Osteocyte (in vitro differentiated cells): ENCODE measurements around the gene PLEKHB1. TPM values are rescaled to one million over a fixed set of nuclear protein-coding genes. Genes with fewer than 3 reads are reported as not detected.
"Not testable (repeated sequence)": the region's sequence is repeated elsewhere in the genome, so short reads cannot be mapped to it uniquely, and the experiment has no call there.

Experiments used
- DNase-seq: peaks from one replicate; pipeline ENCODE4 v3.0.0; 2021; ENCODE audit warnings: mixed read lengths; ENCODE audit not compliant: unreplicated experiment; ENCODE audit errors: extremely low spot score
- H3K27ac Mint-ChIP-seq: one replicate; pipeline ENCODE4 v1.8.0; 2021; ENCODE audit warnings: mild to moderate bottlenecking, mixed read lengths; ENCODE audit not compliant: unreplicated experiment
- H3K27me3 Mint-ChIP-seq: one replicate; pipeline ENCODE4 v1.8.0; 2021; ENCODE audit warnings: mixed read lengths; ENCODE audit not compliant: unreplicated experiment
- H3K36me3 Mint-ChIP-seq: one replicate; pipeline ENCODE4 v1.8.0; 2021; ENCODE audit warnings: mixed read lengths; ENCODE audit not compliant: unreplicated experiment
- H3K4me1 Mint-ChIP-seq: one replicate; pipeline ENCODE4 v1.8.0; 2021; ENCODE audit warnings: mixed read lengths; ENCODE audit not compliant: unreplicated experiment
- H3K4me3 Mint-ChIP-seq: one replicate; pipeline ENCODE4 v1.8.0; 2021; ENCODE audit warnings: mild to moderate bottlenecking, moderate library complexity, mixed read lengths; ENCODE audit not compliant: unreplicated experiment
- H3K9me3 Mint-ChIP-seq: one replicate; pipeline ENCODE4 v1.8.0; 2021; ENCODE audit warnings: mixed read lengths; ENCODE audit not compliant: unreplicated experiment
- CTCF ChIP-seq: fragments of 200-600 bp; sonication (generic); IDR thresholded peaks from 2 replicates; pipeline ENCODE4 v1.5.0; 2021; ENCODE audit warnings: antibody characterized with exemption, mild to moderate bottlenecking, moderate library complexity
- total RNA-seq: library from RNA; stranded (reverse); gene quantifications from 2 replicates; pipeline ENCODE4 v1.2.1, GENCODE V29; 2021

PLEKHB1 gene
- total RNA-seq, 1 donor from 2014 or later = 0.78 TPM

GRCh38 chr11:73671701-73672100, 25.3 kb downstream of the PLEKHB1 start:
- no peak for DNase-seq
- Mint-ChIP-seq H3K9me3 (no peaks in the 10 kb centered on the region), H3K4me1 (no peaks in the 10 kb centered on the region), H3K4me3 (no peak overlapping the region), H3K36me3 (peaks cover 22% of the 10 kb centered on the region), H3K27ac (no peak overlapping the region), H3K27me3 (no peaks in the 10 kb centered on the region)
- TF ChIP-seq CTCF = no peak

- not testable (repeated sequence) for H3K9me3 Mint-ChIP-seq, H3K4me1 Mint-ChIP-seq, H3K27me3 Mint-ChIP-seq, DNase-seq, H3K4me3 Mint-ChIP-seq, H3K27ac Mint-ChIP-seq
- peaks cover 43% of the 10 kb centered on the region for H3K36me3 Mint-ChIP-seq
Observed at GRCh38 chr11:73676552-73676951, 30.2 kb downstream of the PLEKHB1 start.

GRCh38 chr11:73680687-73681086, 34.3 kb downstream of the PLEKHB1 start:
- Mint-ChIP-seq H3K27me3 (no peaks in the 10 kb centered on the region), H3K27ac (no peak overlapping the region), H3K4me3 (no peak overlapping the region), H3K4me1 (no peaks in the 10 kb centered on the region), H3K9me3 (no peaks in the 10 kb centered on the region), H3K36me3 (peaks cover 37% of the 10 kb centered on the region)
- no peak for TF ChIP-seq CTCF
- DNase-seq = no peak

GRCh38 chr11:73693899-73694525, 47.6 kb downstream of the PLEKHB1 start:
- H3K27me3 Mint-ChIP-seq = no peaks in the 10 kb centered on the region
- no peaks in the 10 kb centered on the region for H3K9me3 Mint-ChIP-seq
- peaks cover 25% of the 10 kb centered on the region for H3K36me3 Mint-ChIP-seq
- no peak overlapping the region for H3K4me3 Mint-ChIP-seq
- DNase-seq = no peak
- no peak for TF ChIP-seq CTCF
- H3K4me1 Mint-ChIP-seq = no peaks in the 10 kb centered on the region
- H3K27ac Mint-ChIP-seq = no peak overlapping the region

- H3K9me3 Mint-ChIP-seq = no peaks in the 10 kb centered on the region
- H3K36me3 Mint-ChIP-seq = peaks cover 39% of the 10 kb centered on the region
- H3K4me3 Mint-ChIP-seq = no peak overlapping the region
- no peaks in the 10 kb centered on the region for H3K4me1 Mint-ChIP-seq
- no peak overlapping the region for H3K27ac Mint-ChIP-seq
- no peaks in the 10 kb centered on the region for H3K27me3 Mint-ChIP-seq
- no peak for DNase-seq
- no peak for TF ChIP-seq CTCF
Observed at GRCh38 chr11:73705053-73705452, 58.7 kb downstream of the PLEKHB1 start.

GRCh38 chr11:73710964-73711363, 64.6 kb downstream of the PLEKHB1 start:
- Mint-ChIP-seq H3K4me3 (no peak overlapping the region), H3K27ac (no peak overlapping the region), H3K36me3 (peaks cover 27% of the 10 kb centered on the region), H3K9me3 (no peaks in the 10 kb centered on the region), H3K27me3 (no peaks in the 10 kb centered on the region), H3K4me1 (peaks cover 2% of the 10 kb centered on the region)
- no peak for TF ChIP-seq CTCF
- peak; percentile 56 for DNase-seq
